ENCODE results near the gene THPO. TPM values are rescaled to one million over a fixed set of nuclear protein-coding genes. Genes with fewer than 3 reads are reported as not detected.

THPO gene
- total and polyA plus RNA-seq, 10 of the 15 experiments (the other 5 are each of a cell fraction or from before 2014, with no cell fraction given): not detected

DNA sequence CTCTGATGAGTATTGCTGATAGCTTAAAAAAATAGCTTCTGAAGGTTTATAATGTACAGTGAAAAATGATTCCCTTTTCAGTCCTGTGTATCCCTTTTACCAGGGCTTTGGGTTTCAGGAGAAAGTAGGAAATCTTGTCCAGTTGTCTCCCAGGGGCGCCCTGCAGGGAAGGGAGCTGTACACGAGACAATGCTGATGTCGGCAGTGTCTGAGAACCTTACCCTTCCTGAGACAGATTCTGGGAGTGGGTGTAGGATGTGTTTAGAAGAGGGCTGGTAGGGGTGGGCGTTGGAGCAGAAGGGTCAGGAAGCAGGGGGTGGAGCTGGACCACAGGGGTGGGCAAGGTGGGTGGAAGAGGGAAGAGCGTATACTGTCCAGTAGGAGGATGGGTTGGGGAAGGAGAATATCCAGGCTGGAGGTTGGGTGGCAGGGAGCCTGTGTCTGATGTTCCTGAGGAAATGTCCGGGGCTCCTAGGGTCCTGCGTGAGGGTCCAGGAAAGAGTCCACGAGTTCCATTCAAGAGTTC, 5.6 kb downstream of the THPO start:
- intact Hi-C loops (cut with micrococcal nuclease; ENCODE audit: unreplicated experiment): no loop called here
- Histone ChIP-seq H3K9me3 (replicated peaks; ENCODE audit: control insufficient read depth, insufficient read depth, low read length) (no peaks in the 10 kb centered on the region), H3K4me1 (ENCODE audit: control insufficient read depth, insufficient read depth, low read length) (no peaks in the 10 kb centered on the region), H3K27me3 (replicated peaks in 1 of 2; ENCODE audit: control insufficient read depth in 2 of 2, insufficient read depth in 2 of 2, low read length in 1 of 2) (peaks cover 0 to 6% of the 10 kb centered on the region in 2 experiments; a peak in 2 of 4 replicates), H3K79me2 (ENCODE audit: control insufficient read depth, insufficient read depth, low read length) (no peaks in the 10 kb centered on the region), H2AFZ (ENCODE audit: control insufficient read depth, low read depth, low read length) (no peak overlapping the region), H3K36me3 (ENCODE audit: control insufficient read depth in 2 of 2, insufficient read depth in 2 of 2, low read length in 1 of 2) (peaks cover 0 to 2% of the 10 kb centered on the region in 2 experiments; a peak in 1 of 4 replicates), H3K4me3 (no peak overlapping the region), H4K20me1 (ENCODE audit: control insufficient read depth, insufficient read depth) (no peaks in the 10 kb centered on the region), H3K4me2 (ENCODE audit: control insufficient read depth, insufficient read depth) (no peak overlapping the region), H3K27ac (ENCODE audit: control insufficient read depth, insufficient read depth) (no peak overlapping the region), H3K9ac (ENCODE audit: control insufficient read depth, insufficient read depth, low read length) (no peak overlapping the region)
- DNase-seq (ENCODE audit: low read depth, low spot score) (no peak), FAIRE-seq (no peak), ATAC-seq (no peak)
- ChIA-PET SMC1A (ENCODE audit: uncharacterized antibody, unreplicated experiment) (interaction anchor here (0.9 to 2.2 kb wide), 16 partner anchors 9 to 476 kb away, joined by 3 to 24 read pairs (median 3); partner anchors contain the start of genes CLCN2 and POLR2H), POLR2A (no interaction called here), CTCF (interaction anchor here (0.5 to 4.0 kb wide), 26 partner anchors 9 to 407 kb away, joined by 3 to 79 read pairs (median 5); partner anchors contain the start of genes CLCN2 and POLR2H), RAD21 (ENCODE audit: unreplicated experiment) (interaction anchor here (0.6 to 3.4 kb wide), 12 partner anchors 10 to 512 kb away, joined by 3 to 28 read pairs (median 6); partner anchors contain the start of genes CLCN2 and POLR2H)
- in situ Hi-C loops (cut with MboI): no loop called here
- TF ChIP-seq CEBPB (IDR thresholded peaks at IDR 0.05; ENCODE audit: borderline replicate concordance in 1 of 2, low read depth in 2 of 2, low read length in 2 of 2): no peak
- TF ChIP-seq ZBTB11 (CRISPR knock-in tag; IDR thresholded peaks at IDR 0.05): no peak
- no peak for TF ChIP-seq SUPT20H (IDR thresholded peaks at IDR 0.05; ENCODE audit: borderline replicate concordance, control insufficient read depth, low read depth, low read length)
- TF ChIP-seq NKRF (conservative IDR thresholded peaks at IDR 0.05): no peak
- TF ChIP-seq BMI1 (IDR thresholded peaks at IDR 0.05; ENCODE audit: borderline replicate concordance): no peak
- no peak for TF ChIP-seq GABPA (IDR thresholded peaks at IDR 0.05; ENCODE audit: low read depth)
- BruUV-seq (replicated peaks): no TSS peak
- 54% methylated on average over 7 of the region's 8 CpGs for WGBS (ENCODE audit: insufficient coverage, insufficient replicate concordance, low lambda C conversion rate, missing lambda C conversion rate)
